ENCODE measurements around the gene SNRNP40.

DNA sequence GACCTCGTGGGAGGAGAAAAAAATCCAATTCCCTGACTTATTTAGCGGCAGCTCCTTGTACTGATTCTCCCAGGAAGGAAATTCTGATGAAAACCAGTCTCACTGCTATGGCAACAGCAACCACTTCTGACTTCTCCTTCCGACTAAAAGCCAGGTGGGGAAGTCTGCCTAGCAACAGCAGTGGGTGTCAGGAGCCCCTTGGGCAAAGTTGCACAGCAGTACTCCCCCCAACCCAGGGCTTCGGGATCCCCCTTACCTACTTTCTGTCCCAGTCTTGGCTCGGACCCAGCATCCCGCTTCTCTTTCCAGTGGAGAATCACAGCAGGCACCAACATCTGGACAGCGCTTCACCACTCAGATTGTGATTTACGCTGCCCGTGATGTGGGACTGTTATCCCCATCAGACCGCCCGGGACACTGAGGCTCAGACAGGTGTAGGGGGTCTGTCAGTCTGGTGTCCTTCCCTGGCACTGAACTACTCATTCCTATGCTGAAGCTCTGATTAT lies 81.5 kb downstream of the SNRNP40 start:
- TF ChIP-seq GATA2 (IDR thresholded peaks at IDR 0.05; ENCODE audit: low read depth, low read length) (no peak), GATA3 (IDR thresholded peaks at IDR 0.05; ENCODE audit: low read depth, low read length) (no peak)

All from SH-SY5Y (cell line).